SK-N-SH (cell line): Measurements from ENCODE around the gene CASZ1.

Experiments
- FOXM1 ChIP-seq: IDR thresholded peaks from 2 replicates; pipeline ENCODE4 v1.4.0; 2012; ENCODE audit warnings: low read depth, mild to moderate bottlenecking
- GATA2 ChIP-seq: sonication (generic); formaldehyde crosslinking; IDR thresholded peaks from 2 replicates; pipeline ENCODE4 v1.5.0; 2020; ENCODE audit warnings: mild to moderate bottlenecking, missing genetic modification reagents
- MXI1 ChIP-seq: IDR thresholded peaks from 2 replicates; pipeline ENCODE4 v1.6.1; 2012; ENCODE audit warnings: mild to moderate bottlenecking, low read depth, low read length, improper control_type of control experiment
- RAD21 ChIP-seq: IDR thresholded peaks from 2 replicates; pipeline ENCODE4 v1.6.1; 2012; ENCODE audit warnings: mild to moderate bottlenecking, low read length
- TCF12 ChIP-seq: IDR thresholded peaks from 2 replicates; pipeline ENCODE4 v1.4.0; 2012
- YY1 ChIP-seq: IDR thresholded peaks from 2 replicates; pipeline ENCODE4 v1.4.0; 2012; ENCODE audit warnings: low read depth, mild to moderate bottlenecking
- TF ChIP-seq, protein P1 (sequence below): fragments of 200-600 bp; sonication (generic); IDR thresholded peaks from 2 replicates; pipeline ENCODE4 v1.6.1; 2017; ENCODE audit warnings: antibody characterized with exemption, mild to moderate bottlenecking, moderate library complexity
- TF ChIP-seq, protein P2 (sequence below): IDR thresholded peaks from 2 replicates; pipeline ENCODE4 v1.4.0; 2012; ENCODE audit warnings: low read depth, borderline replicate concordance
- TF ChIP-seq, protein P3 (sequence below): IDR thresholded peaks from 2 replicates; pipeline ENCODE4 v1.6.1; 2012; ENCODE audit warnings: mild to moderate bottlenecking, low read depth, low read length, moderate library complexity
- TF ChIP-seq, protein P4 (sequence below): IDR thresholded peaks from 2 replicates; pipeline ENCODE4 v1.4.0; 2012; ENCODE audit warnings: low read depth

DNA sequence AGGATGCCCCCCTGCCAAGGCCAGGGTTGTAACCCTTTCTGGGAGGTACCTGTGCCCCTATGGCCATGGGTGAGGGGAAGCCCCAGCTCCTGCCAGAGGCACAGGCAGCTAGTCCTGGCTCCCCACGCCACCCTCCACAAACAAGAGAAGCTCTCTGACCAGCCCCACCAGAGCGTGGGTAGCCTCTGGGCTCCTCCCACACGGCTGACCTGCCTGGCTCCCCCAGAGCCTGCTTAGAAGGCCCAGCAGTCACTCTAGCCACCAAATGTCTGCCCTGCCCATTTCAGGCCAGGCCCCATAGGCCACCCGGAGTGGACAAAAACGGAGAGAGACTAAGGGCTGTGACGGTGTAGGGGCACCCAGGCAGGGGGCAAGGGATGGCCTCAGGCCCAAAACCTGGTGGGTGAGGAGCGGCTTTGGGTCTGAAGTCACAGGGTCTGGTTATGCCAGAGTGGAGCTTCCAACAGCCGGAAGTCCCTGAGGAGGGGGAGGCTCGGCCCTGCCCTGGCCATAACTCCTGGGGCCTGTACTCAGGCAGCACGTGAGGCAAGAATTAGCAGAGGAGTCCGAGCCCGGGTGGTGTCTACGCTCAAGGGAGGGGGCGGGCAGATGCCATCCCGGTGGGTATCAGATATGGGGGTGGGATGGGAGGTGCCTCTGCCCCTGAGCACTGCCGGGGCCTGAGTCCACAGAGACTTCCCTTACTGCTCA, 155.4 kb downstream of the CASZ1 start:
- TF ChIP-seq, protein P1, sequence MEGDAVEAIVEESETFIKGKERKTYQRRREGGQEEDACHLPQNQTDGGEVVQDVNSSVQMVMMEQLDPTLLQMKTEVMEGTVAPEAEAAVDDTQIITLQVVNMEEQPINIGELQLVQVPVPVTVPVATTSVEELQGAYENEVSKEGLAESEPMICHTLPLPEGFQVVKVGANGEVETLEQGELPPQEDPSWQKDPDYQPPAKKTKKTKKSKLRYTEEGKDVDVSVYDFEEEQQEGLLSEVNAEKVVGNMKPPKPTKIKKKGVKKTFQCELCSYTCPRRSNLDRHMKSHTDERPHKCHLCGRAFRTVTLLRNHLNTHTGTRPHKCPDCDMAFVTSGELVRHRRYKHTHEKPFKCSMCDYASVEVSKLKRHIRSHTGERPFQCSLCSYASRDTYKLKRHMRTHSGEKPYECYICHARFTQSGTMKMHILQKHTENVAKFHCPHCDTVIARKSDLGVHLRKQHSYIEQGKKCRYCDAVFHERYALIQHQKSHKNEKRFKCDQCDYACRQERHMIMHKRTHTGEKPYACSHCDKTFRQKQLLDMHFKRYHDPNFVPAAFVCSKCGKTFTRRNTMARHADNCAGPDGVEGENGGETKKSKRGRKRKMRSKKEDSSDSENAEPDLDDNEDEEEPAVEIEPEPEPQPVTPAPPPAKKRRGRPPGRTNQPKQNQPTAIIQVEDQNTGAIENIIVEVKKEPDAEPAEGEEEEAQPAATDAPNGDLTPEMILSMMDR, result no peak
- TF ChIP-seq FOXM1, result no peak
- no peak for TF ChIP-seq GATA2 (CRISPR knock-in tag)
- TF ChIP-seq, protein P2, sequence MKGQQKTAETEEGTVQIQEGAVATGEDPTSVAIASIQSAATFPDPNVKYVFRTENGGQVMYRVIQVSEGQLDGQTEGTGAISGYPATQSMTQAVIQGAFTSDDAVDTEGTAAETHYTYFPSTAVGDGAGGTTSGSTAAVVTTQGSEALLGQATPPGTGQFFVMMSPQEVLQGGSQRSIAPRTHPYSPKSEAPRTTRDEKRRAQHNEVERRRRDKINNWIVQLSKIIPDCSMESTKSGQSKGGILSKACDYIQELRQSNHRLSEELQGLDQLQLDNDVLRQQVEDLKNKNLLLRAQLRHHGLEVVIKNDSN, result no peak
- TF ChIP-seq YY1, result no peak
- TF ChIP-seq, protein P3, sequence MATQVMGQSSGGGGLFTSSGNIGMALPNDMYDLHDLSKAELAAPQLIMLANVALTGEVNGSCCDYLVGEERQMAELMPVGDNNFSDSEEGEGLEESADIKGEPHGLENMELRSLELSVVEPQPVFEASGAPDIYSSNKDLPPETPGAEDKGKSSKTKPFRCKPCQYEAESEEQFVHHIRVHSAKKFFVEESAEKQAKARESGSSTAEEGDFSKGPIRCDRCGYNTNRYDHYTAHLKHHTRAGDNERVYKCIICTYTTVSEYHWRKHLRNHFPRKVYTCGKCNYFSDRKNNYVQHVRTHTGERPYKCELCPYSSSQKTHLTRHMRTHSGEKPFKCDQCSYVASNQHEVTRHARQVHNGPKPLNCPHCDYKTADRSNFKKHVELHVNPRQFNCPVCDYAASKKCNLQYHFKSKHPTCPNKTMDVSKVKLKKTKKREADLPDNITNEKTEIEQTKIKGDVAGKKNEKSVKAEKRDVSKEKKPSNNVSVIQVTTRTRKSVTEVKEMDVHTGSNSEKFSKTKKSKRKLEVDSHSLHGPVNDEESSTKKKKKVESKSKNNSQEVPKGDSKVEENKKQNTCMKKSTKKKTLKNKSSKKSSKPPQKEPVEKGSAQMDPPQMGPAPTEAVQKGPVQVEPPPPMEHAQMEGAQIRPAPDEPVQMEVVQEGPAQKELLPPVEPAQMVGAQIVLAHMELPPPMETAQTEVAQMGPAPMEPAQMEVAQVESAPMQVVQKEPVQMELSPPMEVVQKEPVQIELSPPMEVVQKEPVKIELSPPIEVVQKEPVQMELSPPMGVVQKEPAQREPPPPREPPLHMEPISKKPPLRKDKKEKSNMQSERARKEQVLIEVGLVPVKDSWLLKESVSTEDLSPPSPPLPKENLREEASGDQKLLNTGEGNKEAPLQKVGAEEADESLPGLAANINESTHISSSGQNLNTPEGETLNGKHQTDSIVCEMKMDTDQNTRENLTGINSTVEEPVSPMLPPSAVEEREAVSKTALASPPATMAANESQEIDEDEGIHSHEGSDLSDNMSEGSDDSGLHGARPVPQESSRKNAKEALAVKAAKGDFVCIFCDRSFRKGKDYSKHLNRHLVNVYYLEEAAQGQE, result no peak
- TF ChIP-seq RAD21, result no peak
- no peak for TF ChIP-seq TCF12
- TF ChIP-seq, protein P4, sequence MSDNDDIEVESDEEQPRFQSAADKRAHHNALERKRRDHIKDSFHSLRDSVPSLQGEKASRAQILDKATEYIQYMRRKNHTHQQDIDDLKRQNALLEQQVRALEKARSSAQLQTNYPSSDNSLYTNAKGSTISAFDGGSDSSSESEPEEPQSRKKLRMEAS, result no peak
- TF ChIP-seq MXI1, result no peak
